ENCODE measurements around the gene CEP192. TPM values are rescaled to one million over a fixed set of nuclear protein-coding genes. Genes with fewer than 3 reads are reported as not detected.

CEP192 gene
- total RNA-seq, 1 experiment from 2014 or later: 24.3 TPM

- ChIA-PET POLR2A (no interaction called here), RAD21 (ENCODE audit: low non-redundant PET in 1 of 2, low total read pairs in 2 of 2, uncharacterized antibody in 2 of 2, unreplicated experiment in 2 of 2) (no interaction called here), CTCF (no interaction called here)
- Histone ChIP-seq H3K4me2 (ENCODE audit: low read length) (no peak overlapping the region), H3K36me3 (ENCODE audit: control insufficient read depth in 1 of 2, insufficient read depth in 2 of 2, low read length in 2 of 2) (no peaks in the 10 kb centered on the region), H3K4me1 (ENCODE audit: control insufficient read depth in 1 of 2, insufficient read depth in 2 of 2, low read length in 2 of 2) (no peaks in the 10 kb centered on the region), H4K20me1 (ENCODE audit: insufficient read depth) (no peaks in the 10 kb centered on the region), H2AFZ (ENCODE audit: low read depth, low read length, poor library complexity, severe bottlenecking) (no peak overlapping the region), H3K9ac (ENCODE audit: low read length) (no peak overlapping the region), H3K27me3 (ENCODE audit: insufficient read depth, low read length) (no peaks in the 10 kb centered on the region), H3K27ac (ENCODE audit: low read depth, low read length) (no peak overlapping the region), H3K79me2 (ENCODE audit: insufficient read depth, low read length) (no peaks in the 10 kb centered on the region), H3K9me3 (ENCODE audit: control insufficient read depth in 1 of 2, insufficient read depth in 1 of 2, low read depth in 1 of 2, low read length in 2 of 2) (peaks cover 13 to 16% of the 10 kb centered on the region in 2 experiments; a peak in 2 of 4 replicates), H3K4me3 (replicated peaks in 1 of 2; ENCODE audit: low read depth in 1 of 2, low read length in 2 of 2) (no peak overlapping the region), H3K9me2 (ENCODE audit: insufficient read depth) (no peaks in the 10 kb centered on the region; the same call in 1 of the 2 replicates)
- DNase-seq (ENCODE audit: low read depth, low spot score) (no peak), ATAC-seq (no peak)
- BruUV-seq (replicated peaks): no TSS peak
- intact Hi-C loops (cut with micrococcal nuclease): no loop called here
- no peak for TF ChIP-seq POLR2A (IDR thresholded peaks at IDR 0.05; ENCODE audit: borderline replicate concordance, extremely low read depth, insufficient read depth, insufficient read length)
- no peak for TF ChIP-seq FOSL1 (IDR thresholded peaks at IDR 0.05; ENCODE audit: low read depth)
- no peak for TF ChIP-seq JUND (IDR thresholded peaks at IDR 0.05)
- no peak for TF ChIP-seq EGR1 (IDR thresholded peaks at IDR 0.05; ENCODE audit: low read depth)
- TF ChIP-seq CEBPB (IDR thresholded peaks at IDR 0.05; ENCODE audit: low read depth): no peak
- no peak for TF ChIP-seq ZNF274 (IDR thresholded peaks at IDR 0.05; ENCODE audit: low read depth, low read length)
- no peak for TF ChIP-seq ELF1 (IDR thresholded peaks at IDR 0.05; ENCODE audit: borderline replicate concordance, low read depth)
- TF ChIP-seq POLR2AphosphoS5 (IDR thresholded peaks at IDR 0.05; ENCODE audit: low read depth, low read length): no peak
- TF ChIP-seq, protein P1, sequence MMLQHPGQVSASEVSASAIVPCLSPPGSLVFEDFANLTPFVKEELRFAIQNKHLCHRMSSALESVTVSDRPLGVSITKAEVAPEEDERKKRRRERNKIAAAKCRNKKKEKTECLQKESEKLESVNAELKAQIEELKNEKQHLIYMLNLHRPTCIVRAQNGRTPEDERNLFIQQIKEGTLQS (IDR thresholded peaks at IDR 0.05): no peak
- TF ChIP-seq MAX (IDR thresholded peaks at IDR 0.05): no peak
- TF ChIP-seq CBX3 (IDR thresholded peaks at IDR 0.05; ENCODE audit: low read depth): no peak
- TF ChIP-seq RAD21 (IDR thresholded peaks at IDR 0.05; ENCODE audit: low read depth): no peak
- TF ChIP-seq SIN3A (IDR thresholded peaks at IDR 0.05; ENCODE audit: low read depth): no peak
- TF ChIP-seq ZBTB33 (IDR thresholded peaks at IDR 0.05; ENCODE audit: extremely low read depth, insufficient replicate concordance, low read length): no peak
Observed at GRCh38 chr18:13147130-13147529, 156.0 kb downstream of the CEP192 start.
